ENCODE results near the gene TCF4. TPM values are rescaled to one million over a fixed set of nuclear protein-coding genes. Genes with fewer than 3 reads are reported as not detected.

TCF4 gene
- total and polyA plus RNA-seq, 2 of the 13 experiments (the other 11 are each of a cell fraction or from before 2014, with no cell fraction given): not detected

- TF ChIP-seq, protein P1, sequence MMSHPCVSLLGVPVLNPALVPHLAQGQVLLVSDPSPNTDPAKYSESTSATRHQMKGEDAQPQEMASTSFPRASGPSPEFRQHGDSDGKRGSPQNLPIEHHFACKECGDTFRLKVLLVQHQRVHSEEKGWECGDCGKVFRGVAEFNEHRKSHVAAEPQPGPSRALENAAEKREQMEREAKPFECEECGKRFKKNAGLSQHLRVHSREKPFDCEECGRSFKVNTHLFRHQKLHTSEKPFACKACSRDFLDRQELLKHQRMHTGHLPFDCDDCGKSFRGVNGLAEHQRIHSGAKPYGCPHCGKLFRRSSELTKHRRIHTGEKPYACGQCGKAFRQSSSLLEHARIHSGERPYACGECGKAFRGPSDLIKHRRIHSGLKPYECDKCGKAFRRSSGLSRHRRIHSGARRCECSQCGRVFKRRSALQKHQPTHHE (CRISPR knock-in tag; IDR thresholded peaks at IDR 0.05; ENCODE audit: borderline replicate concordance): no peak
- TF ChIP-seq RARG (CRISPR knock-in tag; IDR thresholded peaks at IDR 0.05; ENCODE audit: low read depth) (no peak), U2AF2 (IDR thresholded peaks at IDR 0.05; ENCODE audit: low read depth, low read length) (no peak), ZNF790 (CRISPR knock-in tag; IDR thresholded peaks at IDR 0.05; ENCODE audit: borderline replicate concordance) (no peak), XRCC5 (optimal IDR thresholded peaks at IDR 0.05; ENCODE audit: low read length) (no peak), TARDBP (CRISPR knock-in tag; IDR thresholded peaks at IDR 0.05) (no peak), ZKSCAN1 (IDR thresholded peaks at IDR 0.05; ENCODE audit: low read length) (no peak), CREM (IDR thresholded peaks at IDR 0.05) (no peak), CREM (CRISPR knock-in tag; IDR thresholded peaks at IDR 0.05) (no peak), ZNF589 (CRISPR knock-in tag; conservative IDR thresholded peaks at IDR 0.05) (no peak), ZBTB1 (CRISPR knock-in tag; IDR thresholded peaks at IDR 0.05; ENCODE audit: borderline replicate concordance) (no peak), ZNF160 (CRISPR knock-in tag; IDR thresholded peaks at IDR 0.05) (no peak), HNRNPK (IDR thresholded peaks at IDR 0.05; ENCODE audit: low read depth, low read length, poor library complexity, severe bottlenecking) (no peak), ZNF317 (CRISPR knock-in tag; IDR thresholded peaks at IDR 0.05) (no peak), XBP1 (CRISPR knock-in tag; IDR thresholded peaks at IDR 0.05) (no peak), ZBTB20 (CRISPR knock-in tag; IDR thresholded peaks at IDR 0.05; ENCODE audit: borderline replicate concordance, low read depth) (no peak), NFYB (CRISPR knock-in tag; IDR thresholded peaks at IDR 0.05) (no peak)
- Histone ChIP-seq H2AFZ (ENCODE audit: low read length) (no peak overlapping the region), H3K4me3 (replicated peaks in 1 of 3; ENCODE audit: insufficient read depth in 1 of 3, low read depth in 2 of 3, low read length in 3 of 3) (no peak overlapping the region), H4K20me1 (ENCODE audit: insufficient read depth, low read length) (no peaks in the 10 kb centered on the region), H3K4me1 (ENCODE audit: insufficient read depth, low read length) (no peaks in the 10 kb centered on the region), H3K4me2 (ENCODE audit: low read depth, low read length) (no peak overlapping the region), H3K27me3 (ENCODE audit: control insufficient read depth in 1 of 2, insufficient read depth in 2 of 2, low read length in 2 of 2) (no peaks in the 10 kb centered on the region), H3K27ac (ENCODE audit: extremely low read length, insufficient read depth, low read length) (no peak overlapping the region), H3K79me2 (ENCODE audit: insufficient read depth, low read length) (no peaks in the 10 kb centered on the region), H3K9ac (ENCODE audit: insufficient read depth, low read depth, low read length) (no peak overlapping the region), H3K9me3 (ENCODE audit: low read length) (no peaks in the 10 kb centered on the region), H3K36me3 (replicated peaks in 1 of 2; ENCODE audit: control insufficient read depth in 1 of 2, insufficient read depth in 2 of 2, low read length in 2 of 2) (no peaks in the 10 kb centered on the region)
- FAIRE-seq: no peak
- intact Hi-C loops (cut with micrococcal nuclease; ENCODE audit: unreplicated experiment): no loop called here
- CTCF ChIA-PET (ENCODE audit: low intra/inter-chr PET ratio, low total read pairs): no interaction called here
- BruUV-seq (replicated peaks): no TSS peak
- no peak for ATAC-seq
- POLR2A ChIA-PET: no interaction called here
- no peak for DNase-seq (ENCODE audit: low spot score)
- in situ Hi-C loops (cut with HindIII; ENCODE audit: extremely low pct_ligation_motif_present, low pct_unique_long_range_greater_than_20kb): no loop called here
- 30% methylated on average over 3 of the region's 3 CpGs for WGBS (ENCODE audit: low lambda C conversion rate)
These were observed 366.4 kb downstream of the TCF4 start for GRCh38 chr18:55221622-55222021.

Measured in HepG2 (cell line).